ENCODE results near the gene KDM2A.

The KDM2A gene

GRCh38 chr11:67099831-67100324, 19.2 kb upstream of the KDM2A start:
- TF ChIP-seq CTCF (conservative IDR thresholded peaks at IDR 0.05; ENCODE audit: low read length) (no peak), EZH2phosphoT487 (IDR thresholded peaks at IDR 0.05; ENCODE audit: borderline replicate concordance) (no peak)
- Histone ChIP-seq H2AFZ (ENCODE audit: low read length) (peak overlapping the region; percentile 63; the same call in 1 of the 2 replicates), H3K9ac (ENCODE audit: low read depth, low read length, poor library complexity, severe bottlenecking) (peak overlapping the region; percentile 33), H3F3A (ENCODE audit: low read depth) (no peaks in the 10 kb centered on the region), H3K4me1 (ENCODE audit: insufficient read depth, low read length, poor library complexity, severe bottlenecking) (peaks cover 25% of the 10 kb centered on the region), H3K36me3 (ENCODE audit: insufficient read depth, low read length) (no peaks in the 10 kb centered on the region), H3K4me3 (ENCODE audit: low read length, poor library complexity, severe bottlenecking) (no peak overlapping the region), H4K20me1 (ENCODE audit: insufficient read depth, low read length, poor library complexity, severe bottlenecking) (no peaks in the 10 kb centered on the region), H3K79me2 (ENCODE audit: insufficient read depth, low read length) (no peaks in the 10 kb centered on the region), H3K4me2 (ENCODE audit: low read depth, low read length, poor library complexity, severe bottlenecking) (no peak overlapping the region), H3K9me2 (replicated peaks; ENCODE audit: low read depth, low read length) (no peaks in the 10 kb centered on the region), H3K27me3 (ENCODE audit: insufficient read depth, low read length, poor library complexity, severe bottlenecking) (no peaks in the 10 kb centered on the region), H3K9me3 (ENCODE audit: insufficient read depth, low read depth, low read length) (no peaks in the 10 kb centered on the region)

GRCh38 chr11:67102664-67103063, 16.4 kb upstream of the KDM2A start:
- TF ChIP-seq CTCF (conservative IDR thresholded peaks at IDR 0.05; ENCODE audit: low read length) (no peak), EZH2phosphoT487 (IDR thresholded peaks at IDR 0.05; ENCODE audit: borderline replicate concordance) (no peak)
- no peaks in the 10 kb centered on the region for H3K79me2 ChIP-seq (ENCODE audit: insufficient read depth, low read length)
- no peak overlapping the region for H3K4me3 ChIP-seq (ENCODE audit: low read length, poor library complexity, severe bottlenecking)
- H3K9me3 ChIP-seq (ENCODE audit: insufficient read depth, low read depth, low read length) = no peaks in the 10 kb centered on the region
- no peaks in the 10 kb centered on the region for H4K20me1 ChIP-seq (ENCODE audit: insufficient read depth, low read length, poor library complexity, severe bottlenecking)
- H3K4me2 ChIP-seq (ENCODE audit: low read depth, low read length, poor library complexity, severe bottlenecking) = no peak overlapping the region
- H3K9me2 ChIP-seq (replicated peaks; ENCODE audit: low read depth, low read length) = no peaks in the 10 kb centered on the region
- H3K4me1 ChIP-seq (ENCODE audit: insufficient read depth, low read length, poor library complexity, severe bottlenecking) = peaks cover 25% of the 10 kb centered on the region
- no peak overlapping the region for H2AFZ ChIP-seq (ENCODE audit: low read length)
- H3F3A ChIP-seq (ENCODE audit: low read depth) = no peaks in the 10 kb centered on the region
- H3K9ac ChIP-seq (ENCODE audit: low read depth, low read length, poor library complexity, severe bottlenecking) = no peak overlapping the region
- H3K27me3 ChIP-seq (ENCODE audit: insufficient read depth, low read length, poor library complexity, severe bottlenecking) = no peaks in the 10 kb centered on the region
- H3K36me3 ChIP-seq (ENCODE audit: insufficient read depth, low read length) = no peaks in the 10 kb centered on the region

GRCh38 chr11:67105964-67106363, 13.1 kb upstream of the KDM2A start:
- peaks cover 14% of the 10 kb centered on the region for H3K4me1 ChIP-seq (ENCODE audit: insufficient read depth, low read length, poor library complexity, severe bottlenecking)
- H3K4me2 ChIP-seq (ENCODE audit: low read depth, low read length, poor library complexity, severe bottlenecking) = no peak overlapping the region
- no peak overlapping the region for H3K9ac ChIP-seq (ENCODE audit: low read depth, low read length, poor library complexity, severe bottlenecking)
- peak overlapping the region; percentile 42; the same call in 1 of the 2 replicates for H2AFZ ChIP-seq (ENCODE audit: low read length)
- no peaks in the 10 kb centered on the region for H3K9me3 ChIP-seq (ENCODE audit: insufficient read depth, low read depth, low read length)
- no peaks in the 10 kb centered on the region for H4K20me1 ChIP-seq (ENCODE audit: insufficient read depth, low read length, poor library complexity, severe bottlenecking)
- no peaks in the 10 kb centered on the region for H3K9me2 ChIP-seq (replicated peaks; ENCODE audit: low read depth, low read length)
- no peaks in the 10 kb centered on the region for H3F3A ChIP-seq (ENCODE audit: low read depth)
- no peak for TF ChIP-seq EZH2phosphoT487 (IDR thresholded peaks at IDR 0.05; ENCODE audit: borderline replicate concordance)
- no peak for TF ChIP-seq CTCF (conservative IDR thresholded peaks at IDR 0.05; ENCODE audit: low read length)
- H3K79me2 ChIP-seq (ENCODE audit: insufficient read depth, low read length) = no peaks in the 10 kb centered on the region
- H3K27me3 ChIP-seq (ENCODE audit: insufficient read depth, low read length, poor library complexity, severe bottlenecking) = no peaks in the 10 kb centered on the region
- H3K36me3 ChIP-seq (ENCODE audit: insufficient read depth, low read length) = no peaks in the 10 kb centered on the region
- no peak overlapping the region for H3K4me3 ChIP-seq (ENCODE audit: low read length, poor library complexity, severe bottlenecking)
